ENCODE results near the gene PRAC1.
A peak's percentile ranks its signal among the peaks of the same experiment; 100 is the strongest.

Gene PRAC1

DNA sequence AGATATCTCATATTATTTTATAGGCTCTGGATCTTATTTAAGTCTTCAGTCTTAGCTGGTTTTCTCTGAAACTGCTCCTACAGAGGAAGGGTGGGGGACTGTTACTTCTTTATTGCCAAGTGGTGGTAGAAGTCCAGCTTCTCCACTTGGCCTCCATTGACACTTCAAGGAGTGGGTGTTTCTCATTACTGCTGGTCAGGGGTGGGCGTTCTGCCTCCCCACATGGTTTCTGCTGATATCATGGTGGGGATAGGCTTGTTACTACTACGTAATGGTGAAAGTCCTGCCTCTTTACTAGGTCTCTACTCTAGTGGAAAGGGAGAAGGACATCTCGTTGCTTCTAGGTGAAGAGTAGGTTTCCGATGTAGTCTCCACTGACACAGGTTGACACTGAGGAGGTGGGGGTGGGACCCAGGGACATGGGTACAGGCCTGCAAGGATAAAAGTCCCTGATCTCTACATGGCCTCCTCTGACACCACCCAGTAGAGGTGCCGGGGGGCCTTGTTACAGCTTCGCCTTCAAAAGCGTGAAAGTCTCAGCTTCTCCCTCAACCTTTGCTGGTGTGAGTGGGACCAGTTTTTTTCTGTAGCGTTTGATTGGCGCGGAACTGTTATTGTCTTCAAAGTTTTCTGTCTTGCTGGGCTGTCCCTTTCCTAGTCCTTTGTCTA, 20.3 kb downstream of the PRAC1 start:
- no peak overlapping the region for H3K27ac ChIP-seq
- TF ChIP-seq ZFX (IDR thresholded peaks at IDR 0.05) = no peak

DNA sequence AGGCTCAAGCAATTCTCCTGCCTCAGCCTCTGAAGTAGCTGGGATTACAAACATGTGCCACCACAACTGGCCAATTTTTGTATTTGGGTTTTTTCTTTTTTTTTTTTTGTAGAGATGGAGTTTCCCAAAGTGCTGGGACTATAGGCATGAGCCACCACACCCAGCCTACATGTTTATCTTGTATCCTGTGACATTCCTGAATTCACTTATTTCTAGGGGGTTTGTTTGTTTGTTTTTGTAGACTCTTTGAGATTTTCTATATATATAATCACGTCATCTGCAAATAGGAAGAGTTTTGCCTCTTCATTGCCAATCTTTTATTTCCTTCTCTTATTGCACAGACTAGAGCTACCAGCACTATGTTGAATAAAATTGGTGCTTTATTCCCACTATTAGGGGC, 29.1 kb downstream of the PRAC1 start:
- H3K27ac ChIP-seq = no peak overlapping the region
- no peak for TF ChIP-seq ZFX (IDR thresholded peaks at IDR 0.05)
- TF ChIP-seq, protein P1, sequence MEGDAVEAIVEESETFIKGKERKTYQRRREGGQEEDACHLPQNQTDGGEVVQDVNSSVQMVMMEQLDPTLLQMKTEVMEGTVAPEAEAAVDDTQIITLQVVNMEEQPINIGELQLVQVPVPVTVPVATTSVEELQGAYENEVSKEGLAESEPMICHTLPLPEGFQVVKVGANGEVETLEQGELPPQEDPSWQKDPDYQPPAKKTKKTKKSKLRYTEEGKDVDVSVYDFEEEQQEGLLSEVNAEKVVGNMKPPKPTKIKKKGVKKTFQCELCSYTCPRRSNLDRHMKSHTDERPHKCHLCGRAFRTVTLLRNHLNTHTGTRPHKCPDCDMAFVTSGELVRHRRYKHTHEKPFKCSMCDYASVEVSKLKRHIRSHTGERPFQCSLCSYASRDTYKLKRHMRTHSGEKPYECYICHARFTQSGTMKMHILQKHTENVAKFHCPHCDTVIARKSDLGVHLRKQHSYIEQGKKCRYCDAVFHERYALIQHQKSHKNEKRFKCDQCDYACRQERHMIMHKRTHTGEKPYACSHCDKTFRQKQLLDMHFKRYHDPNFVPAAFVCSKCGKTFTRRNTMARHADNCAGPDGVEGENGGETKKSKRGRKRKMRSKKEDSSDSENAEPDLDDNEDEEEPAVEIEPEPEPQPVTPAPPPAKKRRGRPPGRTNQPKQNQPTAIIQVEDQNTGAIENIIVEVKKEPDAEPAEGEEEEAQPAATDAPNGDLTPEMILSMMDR (conservative IDR thresholded peaks at IDR 0.05) = no peak

DNA sequence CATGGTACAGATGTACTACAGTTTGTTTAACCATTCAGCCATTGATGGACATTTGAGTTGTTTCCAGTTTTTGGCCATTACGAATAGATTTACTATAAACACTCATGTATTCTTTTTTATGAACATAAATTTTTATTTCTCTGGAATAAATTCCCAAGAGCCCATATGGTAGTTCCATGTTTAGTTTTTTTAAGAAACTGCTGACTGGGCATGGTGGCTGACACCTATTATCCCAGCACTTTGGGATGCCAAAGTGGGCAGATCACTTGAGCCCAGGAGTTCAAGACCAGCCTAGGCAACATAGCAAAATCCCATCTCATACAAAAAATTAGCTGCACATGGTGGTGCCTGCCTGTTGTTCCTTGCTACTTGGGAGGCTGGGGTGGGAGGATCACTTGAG, 30.3 kb downstream of the PRAC1 start:
- H3K27ac ChIP-seq = no peak overlapping the region
- TF ChIP-seq, protein P1 (conservative IDR thresholded peaks at IDR 0.05) = no peak
- no peak for TF ChIP-seq ZFX (IDR thresholded peaks at IDR 0.05)

DNA sequence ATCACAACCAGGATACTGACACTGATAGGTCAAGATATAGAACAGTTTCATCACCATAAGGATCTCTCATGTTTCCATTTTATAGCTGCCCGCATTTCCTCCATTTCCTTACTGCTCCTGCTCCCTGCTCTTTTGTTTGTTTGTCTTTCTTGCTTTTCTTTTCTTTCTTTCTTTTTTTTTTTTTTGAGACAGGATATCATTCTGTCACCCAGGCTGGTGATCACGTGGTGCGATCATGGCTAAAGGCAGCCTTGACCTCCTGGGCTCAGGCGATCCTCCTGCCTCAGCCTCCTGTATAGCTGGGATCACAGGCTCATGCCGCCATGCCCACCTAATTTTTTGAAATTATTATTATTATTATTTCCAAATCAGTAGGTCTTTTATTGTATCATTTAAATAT, 31.7 kb downstream of the PRAC1 start:
- H3K27ac ChIP-seq = no peak overlapping the region
- TF ChIP-seq ZFX (IDR thresholded peaks at IDR 0.05) = no peak
- TF ChIP-seq, protein P1 (conservative IDR thresholded peaks at IDR 0.05) = no peak

DNA sequence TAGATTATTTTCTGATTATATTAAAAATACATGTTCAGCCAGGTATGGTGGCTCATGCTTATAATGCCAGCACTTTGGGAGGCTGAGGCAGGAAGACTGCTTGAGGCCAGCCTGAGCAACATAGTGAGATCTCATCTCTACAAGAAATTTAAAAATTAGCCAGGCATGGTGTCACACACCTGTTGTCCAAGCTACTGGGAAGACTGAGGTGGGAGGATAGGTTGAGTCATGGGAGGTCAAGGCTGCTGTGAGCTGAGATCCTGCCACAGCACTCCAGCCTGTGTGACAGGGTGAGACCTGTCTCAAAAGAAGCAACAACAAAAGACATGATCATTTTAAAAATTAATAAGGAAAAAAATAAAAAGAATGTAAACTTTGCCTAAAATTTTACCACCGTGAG, 40.7 kb downstream of the PRAC1 start:
- TF ChIP-seq, protein P1 (conservative IDR thresholded peaks at IDR 0.05) = no peak
- no peak for TF ChIP-seq ZFX (IDR thresholded peaks at IDR 0.05)
- H3K27ac ChIP-seq = no peak overlapping the region

DNA sequence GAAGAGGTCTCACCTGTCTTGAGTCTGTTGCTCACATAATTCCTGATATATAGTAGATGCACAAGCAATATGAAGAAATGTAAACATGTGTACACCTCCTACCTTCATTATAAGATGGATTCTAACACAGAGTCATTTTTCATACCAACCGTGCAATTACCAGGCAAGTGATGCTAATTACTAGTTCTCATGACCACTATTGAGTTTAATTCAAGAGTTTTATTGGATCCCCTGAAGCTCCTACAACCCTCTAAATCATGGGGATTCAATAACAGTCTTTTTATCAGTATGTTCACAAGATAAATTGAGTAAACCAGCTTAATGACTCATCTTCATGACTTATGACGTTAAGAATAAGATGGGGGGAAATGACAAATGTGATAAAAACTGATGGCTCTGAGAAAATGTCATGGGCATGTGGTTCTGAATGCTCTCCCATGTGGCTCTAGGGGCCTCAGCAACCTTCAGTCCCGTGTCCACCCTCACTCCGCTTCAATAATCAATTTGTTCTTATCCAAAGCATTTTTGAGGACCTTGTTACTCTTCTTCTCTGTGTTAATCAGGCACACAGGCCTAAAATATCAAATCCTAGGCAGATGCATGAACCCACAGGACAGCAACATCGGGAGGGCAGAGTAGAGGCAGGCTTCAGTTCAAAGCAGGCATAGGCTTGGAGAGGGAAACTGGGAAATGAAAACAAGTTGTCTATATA, 42.8 kb downstream of the PRAC1 start:
- TF ChIP-seq, protein P1 (conservative IDR thresholded peaks at IDR 0.05) = no peak
- no peak for TF ChIP-seq ZFX (IDR thresholded peaks at IDR 0.05)
- no peak overlapping the region for H3K27ac ChIP-seq

DNA sequence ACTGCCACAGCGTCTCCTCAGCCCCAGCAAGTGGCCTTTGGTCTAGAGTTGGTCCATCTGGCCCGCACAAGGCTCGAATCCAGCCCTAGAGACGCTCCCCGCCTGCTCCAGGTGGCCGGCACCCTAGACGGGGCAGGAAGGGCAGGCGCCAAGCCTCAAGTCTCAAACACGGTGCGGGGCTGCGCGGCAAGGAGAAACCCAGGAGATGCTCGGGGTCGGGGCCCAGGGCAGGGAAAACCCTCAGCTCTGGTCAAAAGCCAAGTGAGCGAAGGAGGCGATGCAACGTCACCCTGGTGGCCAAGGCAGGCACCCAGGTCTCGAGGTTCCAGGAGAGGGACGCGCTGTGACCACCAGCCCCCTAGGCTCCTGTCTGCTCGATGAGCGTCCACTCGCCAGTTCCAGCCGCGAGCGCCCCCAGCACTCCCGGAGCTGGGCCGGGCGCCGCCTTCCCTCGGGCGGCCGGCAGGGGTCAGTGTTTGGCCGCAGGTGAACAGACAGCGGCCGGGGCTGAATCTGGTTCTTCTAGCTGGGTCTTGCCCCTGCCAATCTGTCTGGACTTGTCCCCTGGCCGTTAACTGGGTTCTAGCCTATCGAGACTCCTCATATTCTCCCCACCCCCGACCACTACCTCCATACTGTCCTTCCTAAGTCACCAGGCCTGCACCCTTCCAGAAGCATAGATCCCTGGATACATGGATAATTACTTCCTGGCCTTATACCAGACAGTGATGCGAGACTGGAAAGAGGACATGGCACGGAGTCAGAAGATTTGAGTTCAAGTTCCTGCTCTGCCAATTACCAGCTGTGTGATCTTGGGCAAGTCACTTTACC, 44.0 kb downstream of the PRAC1 start:
- no peak for TF ChIP-seq ZFX (IDR thresholded peaks at IDR 0.05)
- TF ChIP-seq, protein P1 (conservative IDR thresholded peaks at IDR 0.05) = peak; percentile 99
- peak overlapping the region; percentile 2 for H3K27ac ChIP-seq
